NCI-H69 (cell line): ENCODE measurements around the gene FAM187B.

Source experiments
- DNase-seq: peaks from one replicate; lab custom pipeline; 2025; lab: John Stamatoyannopoulos, UW

The FAM187B gene

DNA sequence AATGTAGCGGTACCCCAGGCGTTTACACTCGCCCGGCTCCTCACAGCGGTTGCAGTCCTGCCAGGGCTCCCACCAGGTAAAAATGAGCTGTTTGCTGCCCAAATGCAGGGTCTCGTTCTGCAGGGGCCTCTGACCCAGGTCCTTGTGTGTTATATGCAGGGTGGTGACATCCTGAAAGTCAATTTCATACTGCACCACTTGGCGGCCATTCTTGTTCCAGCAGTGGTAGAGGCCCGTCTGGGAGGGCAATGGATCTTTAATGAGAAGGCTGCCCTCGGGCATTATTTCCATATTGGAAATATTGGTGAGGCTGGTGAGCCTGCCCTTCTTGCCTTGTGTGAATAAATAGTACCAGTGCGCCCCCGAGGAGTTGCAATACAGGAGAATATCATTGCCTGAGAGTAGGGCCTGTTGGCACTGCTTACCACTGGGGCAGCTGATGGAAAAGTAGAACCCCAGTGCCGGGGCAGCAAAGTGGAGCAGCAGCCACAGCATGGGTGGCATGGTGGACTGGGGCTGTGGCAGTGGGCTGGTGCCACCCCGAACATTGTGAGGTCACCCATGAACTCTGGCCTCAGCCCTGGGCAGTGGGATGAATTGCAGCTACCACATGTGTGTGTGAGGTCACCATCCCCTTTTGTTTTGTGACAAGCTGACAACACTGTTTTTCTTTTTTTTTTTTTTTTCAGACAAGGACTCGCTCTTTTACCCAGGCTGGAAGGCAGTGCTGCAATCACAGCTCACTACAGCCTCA lies at the start of gene FAM187B:
TSS of gene FAM187B (minus strand) at position 563 of the 754 bp plus-strand sequence. CDS start at position 504, 59 bp downstream.
- no peak for DNase-seq

GRCh38 chr19:35276706-35277281 lies 48.3 kb upstream of the FAM187B start:
- no peak for DNase-seq

GRCh38 chr19:35274323-35274722 lies 45.8 kb upstream of the FAM187B start:
- no peak for DNase-seq

DNA sequence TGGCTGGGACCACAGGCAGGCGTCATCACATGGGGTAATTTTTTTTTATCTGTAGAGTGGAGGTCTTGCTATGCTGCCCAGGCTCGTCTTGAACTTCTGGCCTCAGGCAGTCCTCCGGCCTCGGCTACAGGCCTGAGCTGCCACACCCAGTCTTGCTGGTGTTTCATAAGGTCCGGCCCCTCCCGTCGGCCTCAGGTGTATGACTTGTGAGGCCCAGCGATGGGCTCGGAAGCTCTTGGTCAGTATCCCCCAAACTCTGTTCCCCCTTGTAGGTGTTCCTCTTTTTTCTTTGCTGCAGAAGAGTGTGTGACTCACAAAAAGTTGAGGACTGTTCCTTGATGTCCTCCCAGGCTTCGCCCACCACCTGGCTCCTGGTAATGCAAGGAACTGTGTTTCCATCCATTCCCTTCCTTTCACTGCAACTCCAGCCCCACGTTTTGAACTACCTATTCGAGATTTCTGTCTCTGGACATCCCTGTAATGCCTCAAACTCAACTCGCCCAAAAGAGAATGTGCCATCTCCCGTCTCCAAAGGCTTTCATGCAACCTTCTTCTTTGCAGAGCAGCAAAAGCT lies 45.2 kb upstream of the FAM187B start:
- DNase-seq, result no peak

DNA sequence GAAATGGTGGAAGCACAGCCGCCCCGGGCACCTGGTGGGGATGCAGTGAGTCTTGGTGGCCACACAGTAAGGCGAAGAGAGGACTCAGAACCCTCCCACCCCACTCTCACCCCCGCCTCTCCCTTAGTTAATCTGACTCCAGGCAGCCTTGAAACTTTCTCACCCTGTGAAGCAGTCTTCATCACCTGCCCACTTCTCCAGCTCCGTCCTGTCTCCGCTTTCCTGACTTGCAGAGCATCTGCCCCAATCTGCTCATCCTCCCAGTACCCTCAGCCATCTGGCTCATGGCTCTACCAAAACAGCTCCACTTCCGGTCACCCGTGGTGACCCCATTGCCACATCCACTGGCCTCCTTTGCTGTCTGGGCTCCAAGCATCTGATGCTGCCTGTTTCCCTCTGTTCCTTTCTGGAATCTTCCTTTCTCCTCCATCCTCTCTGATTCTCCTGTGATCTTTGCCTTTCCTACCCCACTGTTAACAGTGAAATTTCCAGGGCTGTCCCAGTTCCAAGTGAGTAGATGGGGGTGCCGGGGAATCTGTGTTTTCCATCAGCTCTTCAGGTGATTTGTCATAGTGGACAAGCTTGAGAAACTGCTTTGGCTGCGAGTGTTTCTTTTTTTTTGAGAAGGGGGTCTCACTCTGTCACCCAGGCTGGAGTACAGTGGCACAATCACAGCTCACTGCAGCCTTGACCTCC lies 44.6 kb upstream of the FAM187B start:
- DNase-seq, result no peak

GRCh38 chr19:35272122-35272719 lies 43.7 kb upstream of the FAM187B start:
- DNase-seq, result no peak

DNA sequence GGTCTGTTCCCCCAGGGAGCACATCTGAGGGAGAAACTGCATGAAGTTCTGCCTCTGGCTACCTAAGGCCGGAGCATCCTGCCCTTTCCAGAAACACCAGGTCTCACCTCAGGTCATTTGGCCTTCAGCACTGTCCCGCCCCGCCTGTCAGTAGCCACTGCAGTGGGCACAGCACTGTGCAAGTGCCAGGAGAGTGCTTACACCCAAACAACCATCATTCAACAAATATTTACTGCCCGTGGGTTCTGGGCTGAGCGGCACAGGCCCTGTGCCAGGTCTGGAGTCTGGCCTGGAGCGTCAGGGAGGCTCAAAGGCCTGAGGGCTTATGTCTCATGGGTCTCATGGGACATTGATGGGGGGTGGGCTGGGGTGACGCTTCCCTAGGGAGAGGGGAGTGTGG lies 43.0 kb upstream of the FAM187B start:
- DNase-seq, result no peak

- DNase-seq, result no peak
Measured at GRCh38 chr19:35270381-35270811, 41.9 kb upstream of the FAM187B start.

DNA sequence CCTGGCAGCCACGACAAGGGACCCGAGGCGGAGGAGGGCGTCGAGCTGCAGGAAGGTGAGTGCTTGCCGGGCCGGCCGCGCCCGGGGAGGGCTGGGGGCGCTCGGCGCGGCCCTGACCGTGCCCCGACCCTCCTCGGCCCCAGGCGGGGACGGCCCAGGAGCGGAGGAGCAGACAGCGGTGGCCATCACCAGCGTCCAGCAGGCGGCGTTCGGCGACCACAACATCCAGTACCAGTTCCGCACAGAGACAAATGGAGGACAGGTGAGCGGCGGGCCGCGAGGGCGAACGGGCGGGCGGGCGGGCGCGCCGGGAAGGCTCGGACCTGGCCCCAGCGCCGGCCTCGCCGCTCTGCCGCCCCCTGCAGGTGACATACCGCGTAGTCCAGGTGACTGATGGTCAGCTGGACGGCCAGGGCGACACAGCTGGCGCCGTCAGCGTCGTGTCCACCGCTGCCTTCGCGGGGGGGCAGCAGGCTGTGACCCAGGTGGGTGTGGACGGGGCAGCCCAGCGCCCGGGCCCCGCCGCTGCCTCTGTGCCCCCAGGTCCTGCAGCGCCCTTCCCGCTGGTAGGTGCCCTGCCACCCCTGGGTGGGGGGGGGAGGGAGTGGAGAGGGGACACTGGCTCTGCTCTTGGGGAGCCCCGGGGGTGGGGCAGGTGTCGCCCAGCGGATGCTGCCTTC lies 41.0 kb upstream of the FAM187B start:
- DNase-seq, result peak; percentile 89

- DNase-seq, result peak; percentile 92
Measured at GRCh38 chr19:35268536-35269437, 40.2 kb upstream of the FAM187B start, which contains the start of gene USF2. USF2 (plus strand) TSS chr19:35268962; CDS start chr19:35269102, 140 bp downstream.

DNA sequence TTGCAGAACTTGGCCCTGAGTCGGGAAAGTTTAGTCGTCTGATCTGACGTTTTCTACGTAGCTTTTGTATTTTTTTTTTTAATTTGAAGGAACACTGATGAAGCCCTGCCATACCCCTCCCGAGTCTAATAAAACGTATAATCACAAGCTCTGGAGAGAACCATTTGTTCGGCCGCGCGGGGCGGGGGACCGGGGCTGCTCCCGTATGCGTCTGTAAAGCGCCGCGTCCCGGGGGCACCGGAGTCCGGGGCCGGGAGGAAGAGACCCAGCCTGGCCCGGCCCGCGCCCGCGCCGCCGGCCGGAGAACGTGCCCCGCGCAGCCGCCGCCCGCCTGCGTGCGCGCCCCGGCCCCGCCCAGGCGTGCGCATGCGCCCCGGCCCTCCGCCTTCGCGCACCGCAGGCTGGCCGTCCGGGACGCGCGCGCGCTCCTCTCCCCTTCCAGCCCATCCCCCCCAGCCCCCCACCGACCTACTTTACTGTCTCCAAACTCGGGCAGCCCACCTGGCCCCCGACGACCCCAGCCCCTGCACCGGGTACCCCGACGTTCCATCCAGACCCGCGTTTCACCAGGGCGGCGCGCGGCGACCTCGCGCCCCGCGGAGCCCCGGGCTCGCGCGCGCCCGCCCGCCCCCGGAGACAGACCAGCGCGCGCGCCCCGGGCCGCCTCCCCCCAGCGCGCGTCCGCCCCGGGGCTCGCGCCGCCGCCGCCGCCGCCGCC lies 39.4 kb upstream of the FAM187B start:
- peak; percentile 87 for DNase-seq

GRCh38 chr19:35267353-35267817 lies 38.8 kb upstream of the FAM187B start:
- DNase-seq, result peak; percentile 60

GRCh38 chr19:35266520-35267352 lies 38.2 kb upstream of the FAM187B start:
- DNase-seq, result no peak

DNA sequence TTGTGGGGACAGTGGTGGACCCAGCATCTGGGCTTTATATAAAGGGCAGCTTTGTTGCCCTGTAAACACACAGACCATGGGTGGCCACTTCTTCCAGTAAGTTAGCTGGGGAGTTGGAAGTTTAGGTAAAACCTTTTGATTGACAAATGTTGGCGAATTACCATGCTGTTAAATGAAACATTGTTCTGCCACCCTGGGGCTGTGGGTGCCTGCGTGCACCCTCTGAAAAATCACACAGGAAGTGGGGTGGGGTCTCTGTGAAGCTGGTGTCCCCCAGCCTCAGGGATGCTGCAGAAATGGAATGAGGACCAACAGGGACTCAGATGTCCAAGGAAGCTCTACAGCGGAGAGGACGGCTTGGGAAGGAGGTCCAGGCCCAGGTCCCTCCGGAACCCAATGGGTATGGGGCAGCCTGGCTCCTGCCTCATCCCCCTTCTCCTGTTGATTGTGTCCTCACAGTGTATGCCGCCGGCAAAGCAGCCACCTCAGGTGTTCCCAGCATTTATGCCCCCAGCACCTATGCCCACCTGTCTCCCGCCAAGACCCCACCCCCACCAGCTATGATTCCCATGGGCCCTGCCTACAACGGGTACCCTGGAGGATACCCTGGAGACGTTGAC lies 37.5 kb upstream of the FAM187B start:
- peak; percentile 13 for DNase-seq

- peak; percentile 10 for DNase-seq
Measured at GRCh38 chr19:35265126-35265899, 36.8 kb upstream of the FAM187B start.

DNA sequence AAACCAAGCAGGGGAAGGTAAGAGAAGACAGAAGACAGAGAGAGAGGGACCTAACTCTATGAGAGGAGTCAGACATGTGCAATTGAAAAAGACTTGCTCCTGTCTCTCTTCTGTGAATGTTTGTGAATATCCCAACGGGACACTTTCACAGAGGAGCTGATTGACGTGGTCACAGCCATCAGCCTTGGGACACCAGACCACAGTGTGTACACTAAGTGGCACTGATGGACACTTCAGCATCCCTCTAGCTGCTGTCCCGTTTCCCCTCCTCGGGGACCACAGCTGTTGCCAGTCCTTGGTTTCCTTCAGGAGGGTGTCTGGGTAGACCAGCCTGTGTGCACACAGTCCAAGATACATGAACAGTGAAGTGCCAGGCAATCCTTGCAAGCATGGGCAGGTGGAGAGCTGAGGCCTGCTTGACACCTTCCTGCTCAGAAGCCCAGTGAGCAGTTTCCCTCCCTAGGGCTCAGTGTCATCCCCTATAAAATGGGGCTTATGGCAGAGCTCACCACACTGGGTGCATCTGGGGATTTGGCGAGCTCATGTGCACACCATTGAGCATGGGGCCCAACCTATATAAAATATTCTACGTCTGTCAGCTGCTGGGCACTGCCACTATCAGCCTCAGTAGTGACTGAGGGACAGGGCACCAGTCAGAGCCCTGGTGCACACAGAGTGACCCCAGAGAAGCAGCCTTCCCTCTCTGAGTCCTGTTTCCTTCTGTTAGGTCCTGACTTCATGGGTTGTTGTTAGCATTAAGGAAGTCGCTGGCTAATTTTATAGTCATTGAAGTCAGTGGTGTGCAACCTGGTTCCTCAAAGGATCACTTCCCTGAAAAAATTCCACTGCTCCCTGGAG lies 36.0 kb upstream of the FAM187B start:
- DNase-seq, result no peak
